Measurements from ENCODE around the gene SERGEF. TPM values are rescaled to one million over a fixed set of nuclear protein-coding genes. Genes with fewer than 3 reads are reported as not detected.

SERGEF gene
- total RNA-seq, 1 donor from 2014 or later: 39.5 TPM

DNA sequence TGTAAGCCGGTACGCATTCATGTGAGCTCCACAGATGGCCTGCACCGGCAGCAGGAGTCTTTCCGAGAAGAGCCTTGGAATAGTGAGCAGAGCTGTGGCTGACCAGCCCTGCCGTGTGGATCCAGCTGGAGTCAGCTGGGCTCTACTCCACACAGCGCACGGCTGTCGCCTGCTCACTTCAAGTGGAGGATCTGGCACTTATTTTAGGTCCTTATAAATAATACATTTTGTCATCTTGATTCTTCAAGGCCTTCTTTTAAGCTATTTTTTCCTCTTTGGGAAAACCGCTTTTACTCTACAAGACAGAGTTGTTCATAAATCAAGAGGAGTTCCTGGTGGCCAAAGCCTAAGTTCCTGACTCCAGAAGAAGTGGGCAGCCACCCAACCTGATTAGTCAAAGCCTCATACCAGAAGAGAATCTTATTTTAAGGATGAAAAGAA is 184.5 kb downstream of the SERGEF start:
- intact Hi-C loops (cut with micrococcal nuclease): no loop called here
- Mint-ChIP-seq H3K9me3 (no peaks in the 10 kb centered on the region), H3K4me1 (ENCODE audit: low read depth) (no peaks in the 10 kb centered on the region), H3K27ac (no peak overlapping the region), H3K36me3 (ENCODE audit: low read depth) (no peaks in the 10 kb centered on the region), H3K4me3 (ENCODE audit: low read depth) (no peak overlapping the region), H3K27me3 (ENCODE audit: low read depth) (no peaks in the 10 kb centered on the region)
- DNase-seq (ENCODE audit: low spot score): no peak

DNA sequence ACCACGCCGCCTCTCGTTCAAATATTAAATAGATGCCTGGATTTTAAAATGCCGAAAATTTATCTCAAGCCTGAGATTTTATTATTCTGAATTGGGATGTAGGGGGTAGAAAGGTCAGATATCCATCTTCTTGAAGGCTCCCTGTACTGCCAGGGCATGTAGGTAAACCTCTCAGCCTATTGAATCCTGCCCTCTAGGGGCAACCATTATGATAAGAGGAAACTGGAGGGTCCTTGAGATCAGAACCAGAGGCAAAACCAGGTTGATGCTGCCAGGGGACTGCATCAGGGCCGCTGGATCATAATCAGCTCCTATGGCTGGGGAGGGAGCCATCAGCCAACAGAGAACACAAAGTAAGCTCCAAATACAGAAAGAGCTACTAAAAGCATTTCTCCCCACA is 185.8 kb downstream of the SERGEF start:
- intact Hi-C loops (cut with micrococcal nuclease): no loop called here
- no peak overlapping the region for H3K4me3 Mint-ChIP-seq (ENCODE audit: low read depth)
- no peak for DNase-seq (ENCODE audit: low spot score)
- no peaks in the 10 kb centered on the region for H3K27me3 Mint-ChIP-seq (ENCODE audit: low read depth)
- no peak overlapping the region for H3K27ac Mint-ChIP-seq
- H3K4me1 Mint-ChIP-seq (ENCODE audit: low read depth): no peaks in the 10 kb centered on the region
- H3K9me3 Mint-ChIP-seq: no peaks in the 10 kb centered on the region
- no peaks in the 10 kb centered on the region for H3K36me3 Mint-ChIP-seq (ENCODE audit: low read depth)

DNA sequence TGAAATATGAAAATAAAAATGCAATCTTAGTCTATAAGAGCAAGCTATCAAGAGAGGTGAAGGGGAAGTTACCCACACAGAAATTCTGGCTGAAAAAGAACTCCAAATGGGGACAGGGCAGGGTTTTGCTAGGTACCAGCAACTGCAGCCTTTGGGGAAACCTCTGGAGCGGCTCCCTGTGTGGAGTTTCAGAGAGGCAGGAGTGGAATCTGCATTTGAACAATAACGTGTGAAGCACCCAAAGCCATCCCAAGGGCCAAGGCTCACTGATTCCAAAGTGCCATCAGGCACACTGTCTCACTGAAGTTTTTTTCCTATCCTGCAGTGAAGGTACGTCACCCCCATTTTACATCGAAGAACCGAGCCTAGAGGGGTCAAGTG is 190.5 kb downstream of the SERGEF start:
- no peaks in the 10 kb centered on the region for H3K27me3 Mint-ChIP-seq (ENCODE audit: low read depth)
- intact Hi-C loops (cut with micrococcal nuclease): no loop called here
- no peaks in the 10 kb centered on the region for H3K36me3 Mint-ChIP-seq (ENCODE audit: low read depth)
- DNase-seq (ENCODE audit: low spot score): no peak
- H3K9me3 Mint-ChIP-seq: no peaks in the 10 kb centered on the region
- no peak overlapping the region for H3K4me3 Mint-ChIP-seq (ENCODE audit: low read depth)
- H3K4me1 Mint-ChIP-seq (ENCODE audit: low read depth): no peaks in the 10 kb centered on the region
- H3K27ac Mint-ChIP-seq: no peak overlapping the region

DNA sequence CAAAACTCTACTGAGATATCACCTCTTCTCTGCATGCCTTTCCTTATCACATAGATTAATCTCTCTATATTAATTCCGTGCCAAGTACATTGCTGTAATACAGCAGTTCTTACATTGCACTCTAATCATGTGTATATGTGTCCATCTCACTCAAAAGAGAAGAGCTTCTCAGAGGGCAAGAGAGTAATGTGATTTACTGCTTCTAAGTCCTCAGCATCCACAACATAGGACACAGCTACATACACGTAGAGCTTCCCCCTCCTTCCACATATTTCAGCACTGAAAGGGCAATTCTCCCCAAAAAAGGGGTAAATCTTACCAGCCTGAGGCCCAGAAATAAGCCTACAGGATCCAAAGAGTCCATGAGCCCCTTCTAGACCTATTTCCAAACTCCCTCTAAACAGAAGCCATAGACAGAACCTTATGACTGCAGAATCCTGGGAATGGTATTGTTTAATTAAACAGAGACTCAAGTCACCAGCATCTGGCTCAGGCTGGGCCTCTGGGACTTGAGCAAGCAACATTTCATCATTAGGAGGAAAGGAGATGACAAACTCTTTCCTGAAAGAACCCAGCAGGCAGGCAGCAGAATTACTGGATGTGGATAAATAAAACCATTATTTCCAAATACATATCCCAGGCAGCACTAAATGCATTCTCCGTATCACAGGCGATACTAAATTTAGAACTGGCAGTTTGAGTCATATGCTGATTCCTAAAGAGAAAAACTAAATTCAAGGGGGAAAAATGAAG is 191.0 kb downstream of the SERGEF start:
- intact Hi-C loops (cut with micrococcal nuclease): no loop called here
- no peak for DNase-seq (ENCODE audit: low spot score)
- Mint-ChIP-seq H3K27me3 (ENCODE audit: low read depth) (no peaks in the 10 kb centered on the region), H3K27ac (no peak overlapping the region), H3K4me1 (ENCODE audit: low read depth) (no peaks in the 10 kb centered on the region), H3K4me3 (ENCODE audit: low read depth) (no peak overlapping the region), H3K36me3 (ENCODE audit: low read depth) (no peaks in the 10 kb centered on the region), H3K9me3 (no peaks in the 10 kb centered on the region)

DNA sequence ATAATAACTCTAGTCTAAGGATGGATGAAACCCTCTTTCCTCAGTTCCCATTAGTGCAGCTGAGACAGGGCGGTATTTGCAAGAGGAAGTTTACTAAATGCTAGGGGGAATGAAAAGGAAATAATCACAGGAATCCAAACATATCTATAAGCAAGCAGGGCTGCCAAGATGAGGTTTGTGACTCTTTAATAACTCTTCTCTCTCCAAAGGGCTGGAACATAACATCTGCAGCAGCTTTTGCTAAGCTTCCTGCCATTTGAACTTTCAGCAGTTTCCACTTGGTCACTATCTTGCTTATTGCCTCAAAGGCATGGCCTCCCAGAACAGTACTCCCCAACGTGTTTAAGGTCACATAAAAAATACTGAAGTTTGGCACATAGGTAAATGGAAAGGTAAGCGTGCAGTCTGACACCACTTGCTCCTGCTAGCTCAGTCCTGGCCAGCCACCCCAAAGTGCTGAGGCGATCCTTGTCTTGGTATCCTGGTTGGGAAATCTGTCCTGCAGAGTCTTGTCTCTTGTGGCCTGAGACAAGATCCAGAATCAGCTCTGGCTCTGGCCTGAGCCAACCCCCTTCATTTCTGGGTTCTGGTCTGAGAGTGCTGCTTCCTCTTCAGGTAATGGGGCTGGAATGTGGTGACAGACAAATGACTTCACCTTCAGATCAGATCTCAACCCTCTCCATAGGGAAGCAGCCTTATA is 196.5 kb downstream of the SERGEF start:
- no peaks in the 10 kb centered on the region for H3K9me3 Mint-ChIP-seq
- no peaks in the 10 kb centered on the region for H3K27me3 Mint-ChIP-seq (ENCODE audit: low read depth)
- intact Hi-C loops (cut with micrococcal nuclease): loop anchor here (10.0 kb wide), 1 partner anchor 98 kb away; no protein-coding TSS in a partner anchor

DNA sequence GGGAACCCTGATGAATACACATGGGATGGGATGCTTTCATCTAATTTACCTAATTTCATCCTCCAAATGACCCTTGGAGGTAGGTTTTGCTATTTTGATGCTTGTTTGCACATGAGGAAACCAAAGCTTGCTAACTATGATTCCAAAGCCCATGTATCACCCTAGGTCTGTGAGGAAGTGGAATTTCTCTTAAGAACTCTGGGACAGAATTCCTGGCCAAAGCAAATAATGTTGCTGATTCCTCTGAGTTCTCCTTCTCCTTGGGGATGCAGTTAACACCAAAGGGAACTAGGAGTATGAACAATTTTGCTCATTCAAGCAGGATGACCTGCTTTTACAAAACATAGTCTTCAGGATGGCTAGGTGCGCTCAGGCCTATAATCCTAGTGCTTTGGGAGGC is 198.3 kb downstream of the SERGEF start:
- Mint-ChIP-seq H3K4me1 (ENCODE audit: low read depth) (no peaks in the 10 kb centered on the region), H3K9me3 (no peaks in the 10 kb centered on the region), H3K36me3 (ENCODE audit: low read depth) (no peaks in the 10 kb centered on the region), H3K27me3 (ENCODE audit: low read depth) (no peaks in the 10 kb centered on the region), H3K4me3 (ENCODE audit: low read depth) (no peak overlapping the region), H3K27ac (no peak overlapping the region)
- intact Hi-C loops (cut with micrococcal nuclease): loop anchor here (10.0 kb wide), 1 partner anchor 100 kb away; no protein-coding TSS in a partner anchor
- no peak for DNase-seq (ENCODE audit: low spot score)

More for the DNA sequence above, 196.5 kb downstream of the SERGEF start:
- H3K4me3 Mint-ChIP-seq (ENCODE audit: low read depth): no peak overlapping the region
- H3K36me3 Mint-ChIP-seq (ENCODE audit: low read depth): no peaks in the 10 kb centered on the region
- H3K27ac Mint-ChIP-seq: no peak overlapping the region
- H3K4me1 Mint-ChIP-seq (ENCODE audit: low read depth): no peaks in the 10 kb centered on the region
- DNase-seq (ENCODE audit: low spot score): no peak

DNA sequence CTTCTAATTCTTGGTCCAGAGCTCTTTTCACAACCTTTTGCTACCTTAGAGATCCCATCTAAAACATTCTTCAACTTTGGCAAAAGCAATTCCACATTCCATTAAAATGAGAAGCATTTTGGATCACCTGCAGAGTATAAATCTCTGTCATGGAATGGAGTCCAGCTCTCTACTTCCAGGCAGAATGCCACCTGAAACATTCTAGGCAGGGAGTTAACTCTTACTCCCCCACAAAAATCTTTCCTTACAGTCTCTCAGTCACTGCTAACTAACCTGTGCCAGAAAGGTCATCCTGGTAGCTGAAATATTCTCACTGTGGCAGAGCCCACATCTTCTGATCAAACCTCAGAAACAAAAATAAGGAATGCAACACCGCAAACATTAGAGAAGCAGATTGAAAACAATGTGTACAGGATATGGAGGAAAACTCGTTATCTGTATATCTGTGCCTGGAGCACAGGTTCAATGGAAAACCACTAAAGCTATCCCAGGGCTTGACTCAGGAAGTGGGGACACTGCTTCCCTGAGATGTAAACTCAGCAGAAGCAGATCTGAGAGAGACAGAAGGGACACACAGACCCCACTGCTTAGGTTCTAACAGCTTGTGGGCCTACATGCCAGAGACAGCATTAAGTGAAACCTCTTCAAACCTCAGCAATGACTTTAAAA is 199.3 kb downstream of the SERGEF start:
- H3K27me3 Mint-ChIP-seq (ENCODE audit: low read depth): no peaks in the 10 kb centered on the region
- H3K36me3 Mint-ChIP-seq (ENCODE audit: low read depth): no peaks in the 10 kb centered on the region
- H3K27ac Mint-ChIP-seq: no peak overlapping the region
- no peaks in the 10 kb centered on the region for H3K9me3 Mint-ChIP-seq
- intact Hi-C loops (cut with micrococcal nuclease): loop anchor here (10.0 kb wide), 1 partner anchor 101 kb away; no protein-coding TSS in a partner anchor
- H3K4me1 Mint-ChIP-seq (ENCODE audit: low read depth): no peaks in the 10 kb centered on the region
- no peak overlapping the region for H3K4me3 Mint-ChIP-seq (ENCODE audit: low read depth)
- DNase-seq (ENCODE audit: low spot score): no peak

DNA sequence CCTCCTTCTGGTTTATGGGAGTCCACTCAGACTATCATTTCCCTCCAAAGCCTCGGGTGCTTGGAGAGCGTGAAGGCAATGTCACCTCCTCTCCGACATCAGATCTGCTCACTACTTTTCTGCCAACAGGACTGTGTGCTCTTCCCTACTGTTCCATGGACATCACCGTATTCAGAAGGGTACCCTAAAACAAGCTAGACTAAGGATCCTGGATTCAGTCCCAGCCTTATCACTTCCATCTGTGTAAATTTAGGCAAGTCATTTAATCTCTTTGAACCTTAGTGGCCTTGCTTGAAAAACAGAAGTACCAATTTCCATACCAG is 200.0 kb downstream of the SERGEF start:
- no peaks in the 10 kb centered on the region for H3K36me3 Mint-ChIP-seq (ENCODE audit: low read depth)
- intact Hi-C loops (cut with micrococcal nuclease): loop anchor here (10.0 kb wide), 1 partner anchor 102 kb away; no protein-coding TSS in a partner anchor

DNA sequence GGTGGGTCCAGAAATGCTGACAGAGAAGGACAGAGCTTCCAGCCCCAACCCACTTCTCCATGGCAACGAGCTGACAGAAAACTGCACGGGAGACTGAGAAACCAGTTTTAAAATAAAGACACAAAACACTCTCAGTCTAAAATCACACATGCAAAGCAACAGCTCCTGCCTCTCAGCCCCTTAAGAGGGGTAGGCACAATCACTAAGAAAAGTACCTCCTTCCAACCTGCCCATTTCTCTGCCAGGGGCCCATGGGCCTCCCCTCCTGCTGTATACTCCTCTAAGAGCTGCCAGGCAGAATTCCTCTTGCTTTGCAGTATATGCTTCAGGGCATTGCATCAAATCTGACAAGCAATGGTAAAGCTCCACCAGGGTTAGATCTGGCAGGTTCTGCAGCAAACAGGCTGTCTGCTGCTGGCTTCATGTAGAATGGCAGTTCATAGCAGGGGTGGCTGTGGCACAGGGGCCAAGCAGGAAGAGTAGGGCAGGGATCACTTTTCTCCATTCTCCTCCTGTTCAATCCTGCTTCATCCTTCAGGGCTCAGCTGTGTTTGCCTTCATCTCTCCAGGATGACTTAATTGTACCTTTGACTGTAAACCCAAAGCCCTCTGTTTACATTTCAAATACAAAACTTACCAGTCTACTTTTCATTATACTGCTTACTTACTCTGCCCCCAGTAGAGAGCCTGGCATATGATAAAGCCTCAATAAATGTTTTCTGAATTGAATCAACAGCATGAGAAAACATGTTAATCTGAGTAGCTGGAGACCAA is 200.6 kb downstream of the SERGEF start:
- intact Hi-C loops (cut with micrococcal nuclease): loop anchor here (10.0 kb wide), 1 partner anchor 103 kb away; no protein-coding TSS in a partner anchor
- no peak overlapping the region for H3K27ac Mint-ChIP-seq
- H3K27me3 Mint-ChIP-seq (ENCODE audit: low read depth): no peaks in the 10 kb centered on the region

More for the DNA sequence above, 200.0 kb downstream of the SERGEF start:
- Mint-ChIP-seq H3K27ac (no peak overlapping the region), H3K4me3 (ENCODE audit: low read depth) (no peak overlapping the region), H3K9me3 (no peaks in the 10 kb centered on the region), H3K27me3 (ENCODE audit: low read depth) (no peaks in the 10 kb centered on the region), H3K4me1 (ENCODE audit: low read depth) (no peaks in the 10 kb centered on the region)
- DNase-seq (ENCODE audit: low spot score): no peak

DNA sequence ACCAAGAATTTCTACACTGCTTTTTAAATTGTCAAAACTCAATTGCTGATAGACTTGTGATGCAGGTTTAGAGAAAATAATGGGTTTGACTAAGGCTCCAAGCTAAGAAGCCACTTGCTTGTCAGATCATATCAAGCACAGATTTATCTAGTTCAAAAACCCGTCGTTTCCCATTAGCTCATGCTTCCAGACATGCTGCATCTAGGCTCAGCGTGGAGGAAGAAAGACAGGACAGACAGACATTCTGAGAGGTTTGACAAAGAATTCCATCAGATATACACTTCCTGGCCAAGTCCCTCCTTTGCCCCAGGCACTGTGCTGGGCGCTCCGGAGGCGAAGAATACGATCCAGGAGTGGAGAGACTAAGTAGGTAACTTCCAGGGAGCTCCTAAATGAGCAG is 201.5 kb downstream of the SERGEF start:
- no peaks in the 10 kb centered on the region for H3K4me1 Mint-ChIP-seq (ENCODE audit: low read depth)
- no peaks in the 10 kb centered on the region for H3K27me3 Mint-ChIP-seq (ENCODE audit: low read depth)
- H3K36me3 Mint-ChIP-seq (ENCODE audit: low read depth): no peaks in the 10 kb centered on the region
- no peak overlapping the region for H3K27ac Mint-ChIP-seq
- no peaks in the 10 kb centered on the region for H3K9me3 Mint-ChIP-seq
- intact Hi-C loops (cut with micrococcal nuclease): loop anchor here (10.0 kb wide), 1 partner anchor 103 kb away; no protein-coding TSS in a partner anchor
- H3K4me3 Mint-ChIP-seq (ENCODE audit: low read depth): no peak overlapping the region
- no peak for DNase-seq (ENCODE audit: low spot score)

More for the DNA sequence above, 200.6 kb downstream of the SERGEF start:
- Mint-ChIP-seq H3K36me3 (ENCODE audit: low read depth) (no peaks in the 10 kb centered on the region), H3K4me3 (ENCODE audit: low read depth) (no peak overlapping the region), H3K4me1 (ENCODE audit: low read depth) (no peaks in the 10 kb centered on the region), H3K9me3 (no peaks in the 10 kb centered on the region)
- DNase-seq (ENCODE audit: low spot score): no peak

DNA sequence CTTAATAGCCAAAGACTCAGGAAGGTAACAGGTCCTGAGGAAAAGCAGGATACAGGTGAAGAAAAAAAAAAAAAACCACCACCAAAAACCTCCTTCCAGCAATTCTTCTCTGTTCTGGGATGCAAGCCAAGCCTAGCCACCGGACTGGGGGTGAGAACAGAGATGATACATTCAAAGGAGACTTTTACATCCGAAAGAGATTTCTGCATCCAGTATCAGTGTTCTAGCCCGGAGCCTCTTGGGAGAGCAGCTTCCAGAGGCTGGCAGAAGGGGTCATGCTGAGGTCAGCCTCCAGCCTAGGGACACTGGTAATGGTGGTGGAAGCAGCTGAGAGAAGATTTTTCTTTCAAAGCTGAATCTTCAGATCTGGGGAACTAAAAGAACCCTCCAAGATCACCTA is 202.1 kb downstream of the SERGEF start:
- no peak overlapping the region for H3K27ac Mint-ChIP-seq
- H3K27me3 Mint-ChIP-seq (ENCODE audit: low read depth): no peaks in the 10 kb centered on the region
- H3K4me1 Mint-ChIP-seq (ENCODE audit: low read depth): no peaks in the 10 kb centered on the region
- no peak for DNase-seq (ENCODE audit: low spot score)
- no peak overlapping the region for H3K4me3 Mint-ChIP-seq (ENCODE audit: low read depth)
- H3K9me3 Mint-ChIP-seq: no peaks in the 10 kb centered on the region
- intact Hi-C loops (cut with micrococcal nuclease): loop anchor here (10.0 kb wide), 1 partner anchor 104 kb away; no protein-coding TSS in a partner anchor
- no peaks in the 10 kb centered on the region for H3K36me3 Mint-ChIP-seq (ENCODE audit: low read depth)

DNA sequence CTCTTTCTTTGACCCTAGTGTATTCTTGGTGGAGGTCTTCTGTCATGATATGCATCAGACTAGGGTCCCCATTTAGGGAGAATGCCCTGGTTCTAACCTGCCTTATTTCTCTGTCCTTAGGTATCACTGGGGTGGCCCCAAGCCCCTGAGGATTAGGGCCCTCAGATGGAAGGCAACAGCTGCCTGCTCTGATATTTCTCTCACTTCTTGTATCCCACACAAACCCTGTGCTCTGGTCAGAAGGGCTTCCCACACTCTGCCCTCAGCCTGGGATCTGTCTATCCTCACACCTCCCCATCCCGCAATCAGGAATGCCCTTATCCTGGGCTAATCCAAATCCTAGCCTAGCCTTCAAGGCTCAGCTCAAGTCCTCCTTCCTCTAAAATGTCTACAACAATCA is 202.8 kb downstream of the SERGEF start:
- Mint-ChIP-seq H3K4me3 (ENCODE audit: low read depth) (no peak overlapping the region), H3K27ac (no peak overlapping the region), H3K4me1 (ENCODE audit: low read depth) (no peaks in the 10 kb centered on the region), H3K36me3 (ENCODE audit: low read depth) (no peaks in the 10 kb centered on the region), H3K9me3 (no peaks in the 10 kb centered on the region), H3K27me3 (ENCODE audit: low read depth) (no peaks in the 10 kb centered on the region)
- DNase-seq (ENCODE audit: low spot score): no peak
- intact Hi-C loops (cut with micrococcal nuclease): loop anchor here (10.0 kb wide), 1 partner anchor 105 kb away; no protein-coding TSS in a partner anchor
